D721Med (cell line): ENCODE results near the gene DYNC1I1.

Experiments
- DNase-seq: peaks from one replicate; pipeline ENCODE4 v3.0.0; 2011; ENCODE audit warnings: low spot score; ENCODE audit not compliant: insufficient read length
- FAIRE-seq: peaks from 2 replicates; lab custom pipeline; 2011; peaks lifted over from hg19 to GRCh38; lab: Jason Lieb, UNC
- CTCF ChIP-seq: IDR thresholded peaks from 2 replicates; pipeline ENCODE4 v1.5.1; 2012; ENCODE audit warnings: mild to moderate bottlenecking, control low read depth; ENCODE audit not compliant: insufficient read depth; ENCODE audit errors: missing control alignments

The DYNC1I1 gene

DNA sequence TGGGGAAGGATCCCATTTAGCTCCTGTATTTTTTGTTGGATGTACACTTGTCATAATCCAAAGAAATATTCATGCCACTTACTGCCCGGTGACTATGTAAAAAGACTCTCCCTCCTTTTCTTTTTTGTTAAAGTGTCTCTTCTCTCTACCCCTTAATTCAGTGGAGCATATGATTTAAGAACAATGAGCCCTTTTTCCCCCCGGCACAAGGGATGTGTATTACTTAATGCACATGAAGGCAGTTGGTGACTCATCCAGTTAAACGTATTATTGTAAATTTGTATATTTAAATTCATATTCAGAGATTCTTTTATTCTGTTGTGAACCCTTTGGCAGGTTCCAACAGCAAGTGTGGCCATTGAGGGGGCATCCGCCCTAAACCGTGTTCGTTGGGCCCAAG lies 307.7 kb downstream of the DYNC1I1 start:
- no peak for TF ChIP-seq CTCF
- no peak for FAIRE-seq
- no peak for DNase-seq

- FAIRE-seq, result no peak
- TF ChIP-seq CTCF, result no peak
- no peak for DNase-seq
These were observed 312.7 kb downstream of the DYNC1I1 start for GRCh38 chr7:96084881-96085553.

DNA sequence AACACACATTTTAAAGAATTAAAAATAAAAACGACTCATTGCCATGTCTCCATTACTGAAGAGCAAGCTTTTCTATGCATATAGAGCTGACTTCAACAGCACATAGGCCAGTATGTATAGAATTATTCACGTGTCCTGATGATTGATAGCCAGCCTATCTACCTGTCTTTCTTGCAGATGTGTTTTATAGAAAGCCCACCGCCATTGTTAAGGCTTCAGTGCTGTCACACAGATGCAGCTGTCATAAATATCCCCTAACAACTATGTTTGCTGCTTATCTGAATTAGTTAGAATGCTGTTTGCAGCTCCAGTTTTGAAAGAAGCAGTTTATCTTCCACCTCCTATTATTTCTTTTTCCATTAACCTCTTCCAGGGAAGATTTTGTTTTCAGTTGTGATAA lies 313.6 kb downstream of the DYNC1I1 start:
- DNase-seq (no peak), FAIRE-seq (no peak)
- TF ChIP-seq CTCF, result no peak

DNA sequence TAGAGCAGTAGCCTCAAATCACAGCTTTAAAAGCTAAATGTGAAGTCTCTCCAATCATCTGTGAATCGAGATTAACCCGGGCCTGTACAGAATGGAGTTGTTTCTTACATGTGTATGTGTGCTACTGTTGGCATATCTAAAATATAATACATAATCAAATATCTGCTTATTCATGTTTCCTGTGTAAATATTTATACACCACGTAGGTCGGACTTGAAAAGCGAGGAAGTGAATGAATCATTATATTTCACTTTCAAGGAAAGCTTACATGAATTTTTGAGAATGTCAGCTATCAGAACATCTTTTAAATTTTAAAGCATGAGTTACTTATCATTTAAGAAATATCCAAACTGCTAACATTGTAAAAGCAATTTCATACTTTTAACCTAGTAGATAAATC lies 316.2 kb downstream of the DYNC1I1 start:
- TF ChIP-seq CTCF, result no peak
- FAIRE-seq, result no peak
- no peak for DNase-seq

GRCh38 chr7:96089511-96089910 lies 317.2 kb downstream of the DYNC1I1 start:
- TF ChIP-seq CTCF, result no peak
- DNase-seq (no peak), FAIRE-seq (no peak)

GRCh38 chr7:96090756-96091155 lies 318.4 kb downstream of the DYNC1I1 start:
- FAIRE-seq (no peak), DNase-seq (no peak)
- no peak for TF ChIP-seq CTCF

GRCh38 chr7:96093435-96093834 lies 321.1 kb downstream of the DYNC1I1 start:
- DNase-seq (no peak), FAIRE-seq (no peak)
- no peak for TF ChIP-seq CTCF
